MG63 (cell line): ENCODE data around the gene CCT7. TPM values are rescaled to one million over a fixed set of nuclear protein-coding genes. Genes with fewer than 3 reads are reported as not detected.
"Not testable (repeated sequence)": the region's sequence is repeated elsewhere in the genome, so short reads cannot be mapped to it uniquely, and the experiment has no call there.

ENCODE experiments used
- DNase-seq: peaks from one replicate; pipeline ENCODE4 v3.0.0-alpha.2; 2020
- H3K27me3 ChIP-seq: fragments of 250-450 bp; sonication (Bioruptor Pico); 2 replicates; pipeline ENCODE4 v1.5.1; 2020; ENCODE audit warnings: mild to moderate bottlenecking, moderate library complexity
- H3K36me3 ChIP-seq: fragments of 250-450 bp; sonication (Bioruptor Pico); 2 replicates; pipeline ENCODE4 v1.5.1; 2020; ENCODE audit warnings: mild to moderate bottlenecking, moderate library complexity
- H3K4me3 ChIP-seq: fragments of 250-450 bp; sonication (Bioruptor Pico); 2 replicates; pipeline ENCODE4 v1.5.1; 2020; ENCODE audit warnings: mild to moderate bottlenecking, moderate library complexity
- H3K9me3 ChIP-seq: fragments of 250-450 bp; sonication (Bioruptor Pico); 2 replicates; pipeline ENCODE4 v1.5.1; 2020; ENCODE audit warnings: mild to moderate bottlenecking, moderate library complexity
- total RNA-seq: library from RNA; depleted of rRNA; stranded (reverse); fragments of >200 nt; shearing (Covaris generic); gene quantifications from 2 replicates; pipeline ENCODE4 v1.2.3, GENCODE V29; 2014; ENCODE audit warnings: low replicate concordance; rRNA removed

The CCT7 gene
- 891 and 917 TPM in 2 replicates for total RNA-seq

GRCh38 chr2:73233932-73234832 is at the start of gene CCT7:
TSS of gene CCT7 (plus strand) at chr2:73234308. CDS start at chr2:73234379, 71 bp downstream.
- DNase-seq = peak; percentile 87
- Histone ChIP-seq H3K9me3 (no peaks in the 10 kb centered on the region), H3K36me3 (peaks cover 30% of the 10 kb centered on the region), H3K4me3 (peak within 1 kb of the TSS; percentile 97), H3K27me3 (no peaks in the 10 kb centered on the region)

- Histone ChIP-seq H3K27me3 (peaks cover 9% of the 10 kb centered on the region), H3K4me3 (no peak overlapping the region), H3K36me3 (no peaks in the 10 kb centered on the region), H3K9me3 (no peaks in the 10 kb centered on the region)
- DNase-seq = no peak
These were observed 48.1 kb upstream of the CCT7 start for GRCh38 chr2:73185965-73186364.

- Histone ChIP-seq H3K4me3 (no peak overlapping the region), H3K9me3 (no peaks in the 10 kb centered on the region), H3K36me3 (no peaks in the 10 kb centered on the region), H3K27me3 (0 out of 2 replicates have a peak, but pooled peaks cover 5% of the 10 kb centered on the region)
- DNase-seq = no peak
These were observed 46.6 kb upstream of the CCT7 start for GRCh38 chr2:73187549-73187948.

- no peaks in the 10 kb centered on the region for H3K36me3 ChIP-seq
- DNase-seq = no peak
- no peaks in the 10 kb centered on the region for H3K9me3 ChIP-seq
- no peak overlapping the region for H3K4me3 ChIP-seq
- H3K27me3 ChIP-seq = peaks cover 2% of the 10 kb centered on the region; the same call in 1 of the 2 replicates
These were observed 36.5 kb upstream of the CCT7 start for GRCh38 chr2:73197579-73197978.

GRCh38 chr2:73200281-73200680 is 33.8 kb upstream of the CCT7 start:
- not testable (repeated sequence) for H3K9me3 ChIP-seq, DNase-seq, H3K27me3 ChIP-seq, H3K4me3 ChIP-seq, H3K36me3 ChIP-seq

GRCh38 chr2:73202156-73203054 is 31.7 kb upstream of the CCT7 start, which contains the start of gene NOTO:
TSS of gene NOTO (plus strand) at chr2:73202574. CDS start at chr2:73202667, 93 bp downstream.
- Histone ChIP-seq H3K4me3 (peak within 1 kb of the TSS; percentile 15; the same call in 1 of the 2 replicates), H3K27me3 (peaks cover 6% of the 10 kb centered on the region; the same call in 1 of the 2 replicates), H3K9me3 (no peaks in the 10 kb centered on the region), H3K36me3 (no peaks in the 10 kb centered on the region)
- peak; percentile 31 for DNase-seq

- Histone ChIP-seq H3K36me3 (no peaks in the 10 kb centered on the region), H3K4me3 (no peak overlapping the region), H3K27me3 (peaks cover 4% of the 10 kb centered on the region; the same call in 1 of the 2 replicates), H3K9me3 (no peaks in the 10 kb centered on the region)
- DNase-seq = no peak
These were observed 30.9 kb upstream of the CCT7 start for GRCh38 chr2:73203055-73203681.

GRCh38 chr2:73205611-73206010 is 28.5 kb upstream of the CCT7 start:
- Histone ChIP-seq H3K27me3 (peaks cover 4% of the 10 kb centered on the region; the same call in 1 of the 2 replicates), H3K9me3 (no peaks in the 10 kb centered on the region), H3K4me3 (no peak overlapping the region), H3K36me3 (no peaks in the 10 kb centered on the region)
- no peak for DNase-seq

GRCh38 chr2:73208258-73208657 is 25.9 kb upstream of the CCT7 start:
- DNase-seq = no peak
- no peak overlapping the region for H3K4me3 ChIP-seq
- H3K27me3 ChIP-seq = peaks cover 4% of the 10 kb centered on the region; the same call in 1 of the 2 replicates
- H3K36me3 ChIP-seq = no peaks in the 10 kb centered on the region
- no peaks in the 10 kb centered on the region for H3K9me3 ChIP-seq

GRCh38 chr2:73210019-73210418 is 24.1 kb upstream of the CCT7 start:
- Histone ChIP-seq H3K27me3 (no peaks in the 10 kb centered on the region), H3K36me3 (peaks cover 2% of the 10 kb centered on the region; the same call in 1 of the 2 replicates), H3K4me3 (no peak overlapping the region), H3K9me3 (no peaks in the 10 kb centered on the region)
- no peak for DNase-seq

- peaks cover 2% of the 10 kb centered on the region; the same call in 1 of the 2 replicates for H3K36me3 ChIP-seq
These were observed 23.4 kb upstream of the CCT7 start for GRCh38 chr2:73210696-73211095.

GRCh38 chr2:73212098-73212447 is 22.0 kb upstream of the CCT7 start:
- Histone ChIP-seq H3K36me3 (peaks cover 2% of the 10 kb centered on the region; the same call in 1 of the 2 replicates), H3K9me3 (no peaks in the 10 kb centered on the region), H3K27me3 (no peaks in the 10 kb centered on the region), H3K4me3 (no peak overlapping the region)
- no peak for DNase-seq

More at GRCh38 chr2:73210696-73211095, 23.4 kb upstream of the CCT7 start:
- Histone ChIP-seq H3K4me3 (no peak overlapping the region), H3K27me3 (no peaks in the 10 kb centered on the region), H3K9me3 (no peaks in the 10 kb centered on the region)
- no peak for DNase-seq

GRCh38 chr2:73212448-73213176 is 21.5 kb upstream of the CCT7 start:
- DNase-seq = peak; percentile 76
- H3K4me3 ChIP-seq = no peak overlapping the region

GRCh38 chr2:73214120-73215035 is 19.7 kb upstream of the CCT7 start, which contains the start of gene SMYD5:
TSS of gene SMYD5 (plus strand) at chr2:73214245. CDS start at chr2:73214267, 22 bp downstream.
- H3K36me3 ChIP-seq = peaks cover 7% of the 10 kb centered on the region
- peak within 1 kb of the TSS; percentile 92 for H3K4me3 ChIP-seq
- peak; percentile 87 for DNase-seq
- no peaks in the 10 kb centered on the region for H3K27me3 ChIP-seq
- no peaks in the 10 kb centered on the region for H3K9me3 ChIP-seq

More at GRCh38 chr2:73212448-73213176, 21.5 kb upstream of the CCT7 start:
- H3K9me3 ChIP-seq = no peaks in the 10 kb centered on the region
- H3K27me3 ChIP-seq = no peaks in the 10 kb centered on the region
- H3K36me3 ChIP-seq = peaks cover 2% of the 10 kb centered on the region; the same call in 1 of the 2 replicates

GRCh38 chr2:73215254-73215653 is 18.9 kb upstream of the CCT7 start:
- Histone ChIP-seq H3K9me3 (no peaks in the 10 kb centered on the region), H3K36me3 (peaks cover 15% of the 10 kb centered on the region), H3K4me3 (peak overlapping the region; percentile 92), H3K27me3 (no peaks in the 10 kb centered on the region)
- no peak for DNase-seq
